ENCODE data around the gene CENPP.

CENPP gene

DNA sequence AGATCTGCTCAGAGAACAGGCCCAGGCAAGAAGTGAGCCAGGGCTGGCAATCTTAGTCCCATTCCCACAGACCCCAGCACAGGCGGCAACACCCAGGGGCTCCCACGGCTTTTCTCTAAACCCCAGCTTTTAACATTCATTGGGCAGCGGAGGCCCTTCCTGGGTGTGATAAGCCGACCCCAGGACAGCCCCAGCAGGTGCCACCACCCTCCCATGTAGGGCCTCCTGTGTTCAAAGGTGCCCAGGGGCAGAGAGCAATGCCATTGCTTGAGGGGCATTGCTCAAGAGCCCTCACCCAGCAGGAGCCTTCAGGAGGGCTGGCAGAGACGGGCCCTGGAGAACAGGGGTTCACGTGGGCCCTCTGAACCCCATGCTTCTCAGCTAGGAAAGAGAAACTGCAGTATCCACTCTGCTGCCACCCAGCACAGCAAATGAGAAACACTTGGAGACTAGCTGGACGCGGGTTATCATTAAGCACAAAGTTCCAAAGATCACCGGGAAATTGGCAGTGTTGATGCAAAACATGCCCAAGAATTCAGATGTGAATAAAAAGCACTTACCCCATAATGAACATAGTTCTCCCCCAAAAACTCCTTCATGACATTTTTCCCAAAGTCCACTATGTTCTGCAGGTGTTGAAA, 330.3 kb downstream of the CENPP start:
- no peak for DNase-seq (ENCODE audit: low read depth, low spot score)

DNA sequence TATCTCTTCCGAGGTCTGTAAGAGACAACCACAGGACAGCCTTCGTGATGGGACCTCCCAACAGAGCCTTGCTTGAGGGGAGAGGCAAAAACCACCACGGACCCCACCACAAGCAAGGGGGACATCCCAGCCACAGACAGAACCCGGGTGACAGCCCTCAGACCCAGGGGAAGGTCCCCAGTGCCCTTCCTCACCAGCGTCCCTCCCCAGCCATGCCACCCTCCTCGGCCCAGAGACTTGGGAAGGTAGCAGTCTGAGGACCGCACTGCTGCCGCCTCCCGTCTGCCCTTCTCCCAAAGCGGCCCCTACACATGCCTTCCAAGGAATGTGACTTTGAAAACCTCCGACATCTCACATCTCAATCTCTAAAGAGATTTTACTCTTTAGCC, 330.8 kb downstream of the CENPP start:
- DNase-seq (ENCODE audit: low read depth, low spot score): no peak

DNA sequence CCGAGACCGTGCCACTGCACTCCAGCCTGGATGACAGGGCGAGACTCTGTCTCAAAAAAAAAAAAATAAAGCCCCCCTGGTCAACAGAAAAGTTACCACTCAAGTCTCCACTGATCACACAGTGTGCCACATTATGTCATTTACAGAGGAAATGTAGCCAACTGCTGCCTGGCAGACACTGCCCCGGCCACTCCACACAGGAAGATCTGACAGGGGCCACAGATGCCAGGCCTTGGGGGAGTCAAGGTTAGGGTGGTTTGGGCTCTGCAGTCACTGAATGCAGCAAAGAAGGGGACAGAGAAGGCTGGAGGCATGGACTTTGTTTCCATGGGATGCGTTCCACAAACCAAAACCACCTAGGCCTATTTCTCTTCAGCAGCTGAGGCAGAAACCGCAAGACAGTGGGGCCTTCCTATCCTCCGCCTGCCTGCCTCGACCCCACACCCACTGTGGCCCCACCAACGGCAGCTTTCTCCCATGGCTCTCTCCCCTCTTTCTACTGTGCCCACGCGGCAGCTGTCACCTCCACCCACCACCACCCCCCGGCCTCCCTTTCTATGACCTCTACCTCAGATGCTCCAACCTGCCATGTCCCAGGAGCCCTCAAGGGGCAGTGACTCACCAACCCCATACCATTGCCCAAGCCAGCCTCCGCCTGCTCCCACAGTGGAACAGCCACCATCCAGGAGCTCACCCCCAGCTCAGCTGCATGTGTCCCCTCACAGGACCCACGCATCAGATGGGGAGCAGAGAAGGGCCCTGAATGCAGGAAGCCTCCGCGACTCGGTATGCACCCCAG, 331.7 kb downstream of the CENPP start:
- no peak for DNase-seq (ENCODE audit: low read depth, low spot score)

DNA sequence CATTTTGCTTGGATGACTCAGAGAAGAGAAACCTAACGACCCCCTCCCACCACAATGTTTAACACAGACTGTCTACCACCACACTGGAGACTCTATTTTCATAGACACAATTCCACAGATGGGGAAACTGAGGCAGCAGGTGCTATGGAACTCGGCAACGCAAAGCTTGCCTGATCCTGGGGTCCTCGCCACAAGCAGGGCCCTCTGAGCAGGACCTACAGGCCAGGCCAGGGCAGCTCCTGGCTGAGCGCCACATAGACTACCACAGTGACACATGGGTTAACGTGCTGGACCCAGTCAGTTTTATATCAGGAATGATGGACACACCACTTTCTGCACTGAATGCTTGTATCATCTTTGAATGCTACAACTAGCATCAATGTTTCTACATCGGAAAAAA, 332.4 kb downstream of the CENPP start:
- no peak for DNase-seq (ENCODE audit: low read depth, low spot score)

DNA sequence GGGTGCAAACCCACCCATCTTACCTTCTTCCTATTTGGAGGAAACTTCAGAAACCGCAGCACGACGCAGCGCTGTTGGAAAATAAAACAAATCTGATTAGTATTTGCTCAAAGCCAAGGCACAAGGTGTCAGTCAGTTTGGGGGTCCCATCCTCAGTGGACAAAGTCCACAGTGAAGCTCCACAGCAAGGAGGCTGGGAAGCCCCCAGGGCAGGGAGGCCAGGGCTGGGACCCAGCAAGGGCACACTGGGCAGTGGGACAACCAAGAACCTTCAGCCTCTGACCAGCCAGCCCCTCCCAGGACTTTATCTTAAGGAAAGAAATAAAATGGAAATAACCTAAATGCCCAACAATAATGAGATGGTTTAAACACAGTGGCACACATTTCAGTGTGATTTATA, 332.9 kb downstream of the CENPP start:
- DNase-seq (ENCODE audit: low read depth, low spot score): no peak

DNA sequence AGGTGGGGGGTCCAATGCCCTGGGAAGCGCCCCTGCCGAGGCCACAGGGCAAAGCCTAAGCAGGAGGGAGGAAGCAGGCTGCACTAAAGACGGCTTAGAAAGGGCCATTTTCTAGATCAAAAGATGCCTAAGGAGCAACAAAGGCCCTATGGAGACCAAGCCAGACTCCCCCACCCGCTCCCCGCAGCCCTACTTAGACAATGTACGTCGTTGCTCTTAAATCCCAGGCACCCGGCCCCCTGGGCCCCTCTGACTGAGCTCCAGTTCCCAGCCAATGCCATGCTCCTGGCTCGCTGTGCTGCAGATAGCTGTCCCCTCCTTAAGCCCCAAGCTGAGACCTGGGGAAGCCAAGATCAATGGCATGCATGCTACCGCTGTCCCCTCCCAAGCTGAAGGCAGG, 333.8 kb downstream of the CENPP start:
- no peak for DNase-seq (ENCODE audit: low read depth, low spot score)

DNA sequence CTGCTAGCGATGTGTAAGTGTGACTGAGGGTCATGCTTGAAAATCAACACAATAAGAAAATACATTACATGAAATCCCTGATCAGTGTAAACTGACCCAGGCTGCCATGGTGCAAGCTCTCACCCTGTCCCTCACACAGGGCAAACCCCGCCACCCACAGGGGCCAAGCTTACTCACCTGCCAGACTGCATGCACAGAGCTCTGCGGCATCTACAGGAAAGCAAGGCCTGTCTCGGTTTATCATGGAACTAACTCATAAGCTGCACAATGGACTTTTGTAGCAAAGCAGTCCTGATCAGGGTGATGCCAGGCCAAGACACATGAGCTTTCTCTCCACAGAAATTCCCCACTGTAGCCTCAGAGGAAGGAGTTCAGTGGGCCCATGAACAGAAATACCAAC, 334.5 kb downstream of the CENPP start:
- no peak for DNase-seq (ENCODE audit: low read depth, low spot score)

DNA sequence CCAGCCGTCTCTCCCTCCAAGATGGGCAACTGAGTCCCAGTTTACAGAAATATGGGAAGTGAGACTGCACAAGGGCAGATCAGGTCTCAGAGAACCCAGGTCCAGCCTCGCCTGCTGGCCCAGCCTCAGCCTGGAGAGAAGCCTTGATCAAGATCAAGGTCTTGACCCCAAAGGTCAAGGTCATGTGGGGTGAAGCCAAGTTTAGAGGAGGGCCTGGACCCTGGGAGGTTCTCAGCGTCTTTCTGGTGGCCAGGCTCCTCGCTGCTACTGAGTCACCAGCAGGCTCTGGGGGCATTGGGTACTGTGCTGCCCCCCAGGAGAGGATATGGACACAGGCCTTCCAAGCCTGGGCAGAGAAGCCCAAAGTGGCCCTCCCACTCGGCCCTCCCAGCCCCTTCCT, 335.4 kb downstream of the CENPP start:
- no peak for DNase-seq (ENCODE audit: low read depth, low spot score)

DNA sequence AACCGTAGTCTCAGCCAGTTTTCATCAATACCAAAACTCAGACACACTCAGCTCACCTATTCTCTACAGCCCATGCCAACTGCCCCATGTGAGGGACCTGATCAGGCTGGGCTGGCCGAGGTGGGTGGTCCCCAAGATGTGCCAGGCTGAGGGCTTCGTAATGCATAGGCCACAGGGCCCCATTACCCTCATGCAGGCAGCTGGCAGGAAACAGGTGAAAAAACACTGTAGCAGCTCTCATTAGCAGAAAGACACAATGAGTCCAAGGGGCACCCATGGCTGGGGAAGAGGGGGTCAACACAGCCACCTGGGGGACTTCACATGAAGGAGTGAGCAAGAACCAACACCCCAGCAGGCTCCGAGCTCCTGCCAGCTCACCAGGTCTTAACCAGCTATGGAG, 336.0 kb downstream of the CENPP start:
- no peak for DNase-seq (ENCODE audit: low read depth, low spot score)

DNA sequence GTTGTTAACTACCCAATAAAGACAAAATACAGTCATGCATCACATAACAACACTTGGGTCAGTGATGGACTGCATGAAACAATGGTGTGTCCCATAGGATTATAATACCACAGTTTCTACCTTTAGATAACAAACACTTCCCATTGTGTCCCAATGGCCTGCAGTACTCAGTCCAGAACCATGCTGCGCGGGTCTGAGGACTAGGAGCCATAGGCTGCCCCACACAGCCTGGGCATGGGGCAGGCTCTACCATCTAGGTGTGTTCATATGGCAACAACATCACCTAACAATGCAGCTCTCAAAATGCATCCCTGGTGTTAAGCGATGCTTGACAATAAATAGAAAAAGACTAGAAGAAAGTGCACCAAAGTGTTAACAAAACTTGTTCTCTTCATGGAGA, 337.4 kb downstream of the CENPP start:
- DNase-seq (ENCODE audit: low read depth, low spot score): no peak

DNA sequence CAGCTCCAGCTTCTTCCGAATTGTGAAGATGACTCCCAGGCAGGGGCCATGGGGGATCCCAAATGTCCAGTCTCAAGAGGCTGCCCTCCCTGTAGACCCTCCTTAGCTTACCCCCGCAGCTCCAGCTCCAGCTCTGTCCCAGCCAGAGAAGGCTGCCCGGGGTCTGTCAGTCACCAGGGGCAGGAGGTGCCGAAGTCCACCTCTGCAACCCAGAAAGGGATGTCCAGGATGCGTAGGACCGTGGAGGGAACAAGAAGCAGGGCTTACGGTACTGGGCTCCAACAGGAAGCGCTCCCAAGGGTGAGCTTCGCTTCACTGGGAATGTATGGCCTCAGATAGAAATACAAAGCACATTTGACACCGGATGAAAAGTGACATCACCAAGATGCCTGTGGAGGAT, 338.2 kb downstream of the CENPP start:
- no peak for DNase-seq (ENCODE audit: low read depth, low spot score)

DNA sequence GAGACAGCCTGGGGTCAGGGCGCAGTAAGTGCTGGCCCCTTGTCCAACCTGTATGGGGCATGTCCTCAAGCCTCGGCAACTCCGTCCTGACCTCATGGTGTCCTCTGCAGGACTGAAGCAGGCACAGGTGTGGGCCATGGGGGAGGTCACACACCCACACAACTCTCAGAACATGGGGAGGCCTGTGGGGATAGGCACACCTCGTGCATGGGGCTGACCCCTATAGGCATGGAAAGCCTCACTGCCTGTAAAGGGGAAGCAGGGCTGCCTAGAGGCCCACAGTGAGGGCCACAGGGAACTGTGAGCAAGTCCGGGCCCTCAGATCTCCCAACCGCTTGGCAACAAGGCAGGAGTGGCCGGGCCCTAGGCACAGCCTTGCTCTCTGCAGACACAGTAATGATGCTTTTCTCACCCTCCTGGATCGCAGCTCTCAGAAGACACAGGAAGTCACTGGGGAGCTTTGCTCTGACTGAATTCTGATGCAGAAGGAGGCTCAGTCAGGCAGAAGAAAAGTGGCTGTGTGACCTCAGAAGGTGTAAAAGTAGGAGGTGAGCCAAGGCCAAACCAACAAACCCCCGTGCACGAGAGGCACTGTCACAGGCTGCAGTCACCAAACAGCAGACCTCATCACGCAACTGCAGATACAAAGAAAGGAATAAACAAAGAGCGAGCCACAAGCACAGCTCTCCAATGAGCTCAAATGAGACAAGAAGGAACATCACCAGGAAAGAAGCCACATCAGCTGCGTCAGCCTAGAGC, 338.8 kb downstream of the CENPP start:
- DNase-seq (ENCODE audit: low read depth, low spot score): no peak

DNA sequence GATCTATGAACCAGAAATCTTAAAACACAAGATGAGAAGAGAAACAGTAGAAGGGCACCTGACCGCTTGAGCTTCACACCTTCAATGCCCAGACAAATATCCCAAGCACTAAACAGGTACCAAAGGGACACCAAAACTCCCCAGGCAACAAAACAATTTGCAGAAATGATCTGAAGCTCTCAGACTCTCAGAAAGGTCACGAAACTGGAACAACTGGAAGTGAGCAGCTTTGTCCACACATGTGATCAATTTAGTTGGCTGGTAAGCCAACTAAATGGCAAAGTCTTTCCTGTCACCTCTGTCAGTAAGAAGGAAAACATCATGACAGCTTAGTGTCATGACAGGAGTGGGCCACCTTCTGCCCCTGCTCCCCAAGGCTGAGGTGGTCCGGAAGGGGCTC, 340.1 kb downstream of the CENPP start:
- DNase-seq (ENCODE audit: low read depth, low spot score): no peak

DNA sequence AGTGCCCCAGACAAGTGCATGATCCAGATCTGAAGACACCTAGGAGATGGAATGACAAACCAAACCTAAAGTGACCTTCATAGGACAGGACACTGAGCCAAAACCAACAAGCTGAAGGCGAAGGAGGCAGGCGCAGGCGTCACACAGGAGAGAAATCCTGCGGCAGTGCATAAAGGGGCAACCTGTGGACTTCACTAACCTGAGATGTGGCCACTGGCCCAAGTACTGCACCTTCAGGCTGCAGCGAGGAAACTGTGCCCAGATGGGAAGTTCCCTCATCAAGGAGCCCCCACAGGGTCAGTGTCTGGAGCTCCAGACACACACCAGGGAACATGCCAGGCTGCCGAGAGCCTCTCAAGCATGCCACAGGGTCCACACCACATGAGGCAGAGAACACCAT, 340.5 kb downstream of the CENPP start:
- DNase-seq (ENCODE audit: low read depth, low spot score): no peak

DNA sequence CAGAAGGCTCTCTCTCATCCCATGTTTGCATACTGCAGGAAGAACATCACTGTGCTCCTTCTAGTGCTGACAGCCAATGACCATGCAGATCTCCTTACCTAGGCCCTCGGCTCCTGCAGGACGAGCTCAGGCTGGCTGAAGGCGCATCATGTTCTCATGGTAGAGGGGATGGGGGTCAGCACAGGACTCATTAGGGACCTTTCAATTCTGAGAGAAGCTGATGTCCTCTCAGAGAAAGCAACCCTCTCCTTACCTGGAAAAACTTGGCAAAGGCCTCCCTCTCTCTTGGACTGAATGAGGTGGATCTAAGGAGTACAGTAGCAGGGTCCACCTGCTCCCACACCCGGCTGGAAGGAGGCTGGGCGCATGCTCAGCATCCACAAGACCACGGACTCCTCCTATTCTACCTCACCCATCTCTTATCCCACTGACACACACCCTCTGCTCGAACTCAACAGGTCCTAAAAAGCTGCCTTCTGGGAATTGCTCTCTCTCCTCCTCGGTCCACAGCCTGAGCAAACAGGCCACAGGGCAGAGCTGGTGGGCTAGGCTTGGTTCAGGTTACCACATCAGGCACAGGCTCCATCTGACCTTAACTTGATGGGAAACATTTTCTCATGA, 341.3 kb downstream of the CENPP start:
- DNase-seq (ENCODE audit: low read depth, low spot score): no peak

DNA sequence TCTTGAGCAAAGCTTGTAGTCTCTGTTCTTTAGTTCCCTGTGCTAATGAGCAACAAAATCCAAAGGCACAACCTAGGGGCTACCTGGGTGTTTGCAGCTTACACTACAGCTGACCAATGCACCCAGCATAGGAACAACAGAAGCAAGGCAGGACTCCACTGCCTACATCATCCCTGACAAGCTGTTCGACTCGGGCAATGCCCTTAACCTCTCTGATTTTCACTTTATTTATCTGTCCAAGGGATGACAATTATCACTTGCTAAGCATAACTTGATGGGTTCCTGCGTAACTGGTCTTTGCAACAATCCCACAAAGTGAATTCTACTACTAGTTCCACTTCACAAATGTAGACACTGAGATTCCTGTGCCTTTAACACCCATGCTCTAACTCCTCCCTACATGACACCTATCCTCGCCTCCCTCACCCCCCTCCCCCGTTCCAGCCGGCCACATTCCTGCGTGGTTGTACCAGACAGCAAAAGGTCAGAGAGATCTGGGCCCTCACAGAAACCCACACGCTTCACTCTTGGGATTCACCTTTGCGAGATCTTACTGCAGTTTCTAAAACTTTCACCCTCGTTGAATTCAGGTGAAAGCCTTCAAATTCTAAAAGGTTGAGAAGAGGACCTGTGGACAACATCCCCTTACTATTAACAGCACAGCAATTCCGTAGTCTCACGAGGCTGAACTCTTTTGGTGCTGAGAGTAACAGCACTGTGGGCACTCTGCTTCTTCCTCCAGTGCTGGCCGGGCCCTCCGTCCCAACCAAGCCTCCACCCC, 343.2 kb downstream of the CENPP start:
- DNase-seq (ENCODE audit: low read depth, low spot score): no peak

DNA sequence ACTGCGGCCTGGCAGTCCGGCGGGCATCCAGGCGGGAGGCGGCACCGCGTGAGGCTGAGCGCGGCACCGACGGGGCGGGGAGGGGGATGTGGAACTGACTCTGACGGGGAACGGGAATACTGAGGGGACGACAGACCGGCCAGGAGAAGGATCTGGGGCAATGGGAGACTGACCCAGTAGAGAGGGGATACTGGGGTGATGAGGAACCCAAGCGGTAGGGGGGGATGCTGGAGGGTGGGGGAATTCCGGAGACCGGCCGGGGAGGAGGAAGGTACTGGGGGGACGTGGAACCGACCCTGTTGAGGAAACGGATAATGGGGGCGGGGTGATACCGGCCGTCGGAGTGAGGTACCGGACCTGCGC, 343.8 kb downstream of the CENPP start:
- no peak for DNase-seq (ENCODE audit: low read depth, low spot score)

Data from brain pericyte (primary cell).